ENCODE data around the gene NTM.

The NTM gene

DNA sequence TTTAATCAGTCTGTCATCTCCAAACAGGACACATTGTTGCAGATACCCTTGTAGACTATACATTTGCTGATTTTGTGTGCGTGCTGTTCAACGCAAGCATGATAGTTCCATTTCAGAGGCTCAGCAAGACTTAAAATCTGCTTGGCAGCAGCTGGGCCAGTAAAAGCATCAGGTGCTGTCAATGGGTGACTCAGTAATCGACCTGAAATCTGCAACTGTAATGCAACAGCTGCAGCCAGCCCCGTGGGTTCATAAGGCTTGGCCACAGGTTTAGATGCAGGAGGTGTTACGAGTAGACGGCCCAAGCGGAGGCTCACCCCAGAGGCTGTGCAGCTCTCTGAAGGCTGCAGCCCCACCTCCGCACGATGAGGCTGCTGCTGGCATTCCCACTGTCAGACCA is 84.6 kb downstream of the NTM start:
- TF ChIP-seq SPI1 (IDR thresholded peaks at IDR 0.05; ENCODE audit: borderline replicate concordance, low read depth): no peak
- Histone ChIP-seq H3K27ac (replicated peaks) (no peak overlapping the region), H3K4me3 (replicated peaks; ENCODE audit: insufficient read depth, low read length) (no peak overlapping the region), H3K27me3 (ENCODE audit: insufficient read depth, poor library complexity, severe bottlenecking) (no peaks in the 10 kb centered on the region)
- DNase-seq (ENCODE audit: low read depth in 1 of 2, low spot score in 1 of 2): no peak

DNA sequence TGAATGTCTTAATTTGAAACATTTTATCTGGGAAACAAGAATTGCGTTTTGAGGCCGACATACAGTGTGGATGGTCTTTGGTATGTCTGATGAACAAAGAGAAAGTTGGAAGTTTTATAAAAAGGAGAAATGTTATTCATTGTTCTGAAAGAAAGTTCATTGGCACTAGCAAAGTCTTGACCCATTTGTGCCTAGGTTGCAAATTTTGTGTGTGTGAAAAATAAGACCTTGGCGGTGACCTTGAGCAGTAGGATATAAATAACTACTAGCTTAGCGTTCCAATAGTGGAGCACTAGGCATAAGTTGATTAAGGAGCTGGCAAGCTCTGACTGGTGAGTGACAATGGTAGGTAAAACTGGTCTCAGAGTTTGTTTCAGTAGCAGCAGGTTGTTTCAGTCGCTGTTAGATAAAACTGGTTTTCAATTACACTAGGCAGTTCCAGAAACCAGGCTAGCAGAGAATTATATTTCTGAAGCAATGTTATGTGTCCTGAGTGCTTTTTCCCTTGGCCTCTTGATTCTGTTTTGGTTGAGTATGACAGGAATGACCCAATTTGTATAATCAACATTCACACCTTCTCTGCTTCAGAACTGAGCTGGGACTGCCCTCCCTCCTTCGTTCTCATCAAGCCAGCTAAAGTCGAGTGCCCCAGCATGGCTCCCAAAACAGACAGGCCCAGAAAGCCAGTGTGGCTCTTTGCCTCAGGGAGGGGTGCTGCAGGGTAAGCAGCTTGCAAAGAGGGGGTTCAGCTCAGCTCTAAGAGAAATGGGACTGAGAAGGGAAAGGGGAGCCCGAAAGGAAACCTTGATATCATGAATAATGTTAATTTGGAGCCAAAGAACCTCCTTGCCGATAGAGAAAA is 85.7 kb downstream of the NTM start:
- DNase-seq (ENCODE audit: low read depth in 1 of 2, low spot score in 1 of 2): no peak
- H3K27ac ChIP-seq (replicated peaks): no peak overlapping the region
- no peaks in the 10 kb centered on the region for H3K27me3 ChIP-seq (ENCODE audit: insufficient read depth, poor library complexity, severe bottlenecking)
- H3K4me3 ChIP-seq (replicated peaks; ENCODE audit: insufficient read depth, low read length): no peak overlapping the region
- TF ChIP-seq, protein P1, sequence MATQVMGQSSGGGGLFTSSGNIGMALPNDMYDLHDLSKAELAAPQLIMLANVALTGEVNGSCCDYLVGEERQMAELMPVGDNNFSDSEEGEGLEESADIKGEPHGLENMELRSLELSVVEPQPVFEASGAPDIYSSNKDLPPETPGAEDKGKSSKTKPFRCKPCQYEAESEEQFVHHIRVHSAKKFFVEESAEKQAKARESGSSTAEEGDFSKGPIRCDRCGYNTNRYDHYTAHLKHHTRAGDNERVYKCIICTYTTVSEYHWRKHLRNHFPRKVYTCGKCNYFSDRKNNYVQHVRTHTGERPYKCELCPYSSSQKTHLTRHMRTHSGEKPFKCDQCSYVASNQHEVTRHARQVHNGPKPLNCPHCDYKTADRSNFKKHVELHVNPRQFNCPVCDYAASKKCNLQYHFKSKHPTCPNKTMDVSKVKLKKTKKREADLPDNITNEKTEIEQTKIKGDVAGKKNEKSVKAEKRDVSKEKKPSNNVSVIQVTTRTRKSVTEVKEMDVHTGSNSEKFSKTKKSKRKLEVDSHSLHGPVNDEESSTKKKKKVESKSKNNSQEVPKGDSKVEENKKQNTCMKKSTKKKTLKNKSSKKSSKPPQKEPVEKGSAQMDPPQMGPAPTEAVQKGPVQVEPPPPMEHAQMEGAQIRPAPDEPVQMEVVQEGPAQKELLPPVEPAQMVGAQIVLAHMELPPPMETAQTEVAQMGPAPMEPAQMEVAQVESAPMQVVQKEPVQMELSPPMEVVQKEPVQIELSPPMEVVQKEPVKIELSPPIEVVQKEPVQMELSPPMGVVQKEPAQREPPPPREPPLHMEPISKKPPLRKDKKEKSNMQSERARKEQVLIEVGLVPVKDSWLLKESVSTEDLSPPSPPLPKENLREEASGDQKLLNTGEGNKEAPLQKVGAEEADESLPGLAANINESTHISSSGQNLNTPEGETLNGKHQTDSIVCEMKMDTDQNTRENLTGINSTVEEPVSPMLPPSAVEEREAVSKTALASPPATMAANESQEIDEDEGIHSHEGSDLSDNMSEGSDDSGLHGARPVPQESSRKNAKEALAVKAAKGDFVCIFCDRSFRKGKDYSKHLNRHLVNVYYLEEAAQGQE (IDR thresholded peaks at IDR 0.05; ENCODE audit: insufficient replicate concordance, low read depth): no peak
- TF ChIP-seq, protein P2, sequence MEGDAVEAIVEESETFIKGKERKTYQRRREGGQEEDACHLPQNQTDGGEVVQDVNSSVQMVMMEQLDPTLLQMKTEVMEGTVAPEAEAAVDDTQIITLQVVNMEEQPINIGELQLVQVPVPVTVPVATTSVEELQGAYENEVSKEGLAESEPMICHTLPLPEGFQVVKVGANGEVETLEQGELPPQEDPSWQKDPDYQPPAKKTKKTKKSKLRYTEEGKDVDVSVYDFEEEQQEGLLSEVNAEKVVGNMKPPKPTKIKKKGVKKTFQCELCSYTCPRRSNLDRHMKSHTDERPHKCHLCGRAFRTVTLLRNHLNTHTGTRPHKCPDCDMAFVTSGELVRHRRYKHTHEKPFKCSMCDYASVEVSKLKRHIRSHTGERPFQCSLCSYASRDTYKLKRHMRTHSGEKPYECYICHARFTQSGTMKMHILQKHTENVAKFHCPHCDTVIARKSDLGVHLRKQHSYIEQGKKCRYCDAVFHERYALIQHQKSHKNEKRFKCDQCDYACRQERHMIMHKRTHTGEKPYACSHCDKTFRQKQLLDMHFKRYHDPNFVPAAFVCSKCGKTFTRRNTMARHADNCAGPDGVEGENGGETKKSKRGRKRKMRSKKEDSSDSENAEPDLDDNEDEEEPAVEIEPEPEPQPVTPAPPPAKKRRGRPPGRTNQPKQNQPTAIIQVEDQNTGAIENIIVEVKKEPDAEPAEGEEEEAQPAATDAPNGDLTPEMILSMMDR (IDR thresholded peaks at IDR 0.05; ENCODE audit: insufficient read depth, low read length): no peak
- TF ChIP-seq SPI1 (IDR thresholded peaks at IDR 0.05; ENCODE audit: borderline replicate concordance, low read depth) (no peak), GABPA (IDR thresholded peaks at IDR 0.05; ENCODE audit: low read depth) (no peak), POLR2AphosphoS5 (IDR thresholded peaks at IDR 0.05; ENCODE audit: low read depth) (no peak)

DNA sequence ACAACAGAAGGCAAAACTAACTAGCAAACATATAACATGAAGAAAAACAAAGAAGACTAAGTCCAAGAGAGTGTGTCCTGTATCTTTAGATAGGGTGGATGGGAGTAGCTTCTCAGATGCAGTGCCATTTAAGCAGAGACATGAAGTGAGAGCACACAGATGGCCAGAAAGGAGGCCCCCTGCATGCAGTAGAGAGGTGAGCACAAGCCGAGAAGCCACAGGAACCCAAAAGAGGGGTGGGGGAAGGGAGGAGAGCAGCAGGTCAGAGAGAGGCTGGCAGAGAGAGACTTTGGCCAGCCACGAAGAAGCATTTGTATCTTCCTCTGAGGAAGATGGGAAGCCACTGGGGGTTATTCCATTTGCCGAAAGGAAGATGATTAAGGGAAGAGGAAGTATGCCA is 86.7 kb downstream of the NTM start:
- no peak for DNase-seq (ENCODE audit: low read depth in 1 of 2, low spot score in 1 of 2)
- Histone ChIP-seq H3K4me3 (replicated peaks; ENCODE audit: insufficient read depth, low read length) (no peak overlapping the region), H3K27me3 (ENCODE audit: insufficient read depth, poor library complexity, severe bottlenecking) (peaks cover 2% of the 10 kb centered on the region), H3K27ac (replicated peaks) (no peak overlapping the region)
- TF ChIP-seq, protein P1 (IDR thresholded peaks at IDR 0.05; ENCODE audit: insufficient replicate concordance, low read depth): no peak
- TF ChIP-seq POLR2AphosphoS5 (IDR thresholded peaks at IDR 0.05; ENCODE audit: low read depth): no peak
- TF ChIP-seq SPI1 (IDR thresholded peaks at IDR 0.05; ENCODE audit: borderline replicate concordance, low read depth): no peak
- no peak for TF ChIP-seq GABPA (IDR thresholded peaks at IDR 0.05; ENCODE audit: low read depth)
- TF ChIP-seq, protein P2 (IDR thresholded peaks at IDR 0.05; ENCODE audit: insufficient read depth, low read length): no peak

DNA sequence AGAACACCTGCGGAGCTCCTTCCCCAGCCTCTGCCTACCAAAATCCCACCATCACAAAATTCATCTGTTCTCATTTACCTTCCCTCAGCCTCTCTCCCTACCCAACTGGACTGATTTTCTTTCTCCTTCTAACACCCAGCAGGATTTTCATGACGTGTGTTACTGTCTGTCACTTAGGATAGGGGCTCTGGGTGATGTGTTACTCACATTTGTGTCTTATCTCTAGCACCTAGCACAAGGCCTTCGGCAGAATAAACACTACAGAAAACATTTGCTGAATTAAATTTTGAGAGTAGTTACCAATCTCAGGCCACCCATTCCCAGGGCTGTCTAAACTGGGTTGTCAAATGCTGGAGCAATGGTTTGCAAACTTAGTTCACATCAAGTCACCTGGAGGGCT is 88.0 kb downstream of the NTM start:
- TF ChIP-seq GABPA (IDR thresholded peaks at IDR 0.05; ENCODE audit: low read depth) (no peak), POLR2AphosphoS5 (IDR thresholded peaks at IDR 0.05; ENCODE audit: low read depth) (no peak), SPI1 (IDR thresholded peaks at IDR 0.05; ENCODE audit: borderline replicate concordance, low read depth) (no peak)
- TF ChIP-seq, protein P1 (IDR thresholded peaks at IDR 0.05; ENCODE audit: insufficient replicate concordance, low read depth): no peak
- TF ChIP-seq, protein P2 (IDR thresholded peaks at IDR 0.05; ENCODE audit: insufficient read depth, low read length): no peak
- Histone ChIP-seq H3K4me3 (replicated peaks; ENCODE audit: insufficient read depth, low read length) (no peak overlapping the region), H3K27me3 (ENCODE audit: insufficient read depth, poor library complexity, severe bottlenecking) (peaks cover 2% of the 10 kb centered on the region), H3K27ac (replicated peaks) (no peak overlapping the region)
- DNase-seq (ENCODE audit: low read depth in 1 of 2, low spot score in 1 of 2): no peak
